ENCODE measurements around the gene ERC2.

The ERC2 gene

DNA sequence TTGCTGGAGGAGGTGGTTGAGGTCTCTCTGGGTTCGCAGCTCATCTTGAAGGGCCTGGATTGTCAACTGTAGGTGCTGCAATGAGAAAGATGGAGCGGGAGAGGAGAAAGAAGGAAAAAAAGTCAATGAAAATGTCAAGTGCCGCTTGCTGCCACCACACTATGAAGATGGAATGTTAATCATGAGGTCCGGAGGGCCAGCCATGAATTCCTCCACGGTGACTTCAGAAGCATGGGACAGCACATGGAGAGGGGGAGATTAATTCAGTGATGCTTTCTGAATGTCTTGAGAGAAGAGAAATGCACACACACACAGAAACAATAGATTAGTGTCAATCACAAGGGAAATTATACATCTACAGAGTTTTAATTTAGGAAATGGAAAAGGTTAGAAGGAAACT, 171.9 kb downstream of the ERC2 start:
- H3K36me3 ChIP-seq (ENCODE audit: insufficient read depth, low read length), result no peaks in the 10 kb centered on the region
- H3K79me2 ChIP-seq (ENCODE audit: control insufficient read depth, insufficient read depth, low read length, unreplicated experiment), result no peaks in the 10 kb centered on the region
- no peak overlapping the region for H3K27ac ChIP-seq (ENCODE audit: low read depth, low read length)
- no peak overlapping the region for H2AFZ ChIP-seq (ENCODE audit: low read length, unreplicated experiment)
- no peaks in the 10 kb centered on the region for H3K27me3 ChIP-seq (ENCODE audit: insufficient read depth, low read length)
- no peak overlapping the region for H3K4me3 ChIP-seq (ENCODE audit: low read depth, low read length)
- H3K4me1 ChIP-seq (ENCODE audit: control insufficient read depth, insufficient read depth, low read length, unreplicated experiment), result no peaks in the 10 kb centered on the region

- no peaks in the 10 kb centered on the region for H3K36me3 ChIP-seq (ENCODE audit: insufficient read depth, low read length)
- H2AFZ ChIP-seq (ENCODE audit: low read length, unreplicated experiment), result no peak overlapping the region
- no peaks in the 10 kb centered on the region for H3K4me1 ChIP-seq (ENCODE audit: control insufficient read depth, insufficient read depth, low read length, unreplicated experiment)
- no peaks in the 10 kb centered on the region for H3K79me2 ChIP-seq (ENCODE audit: control insufficient read depth, insufficient read depth, low read length, unreplicated experiment)
- no peak overlapping the region for H3K4me3 ChIP-seq (ENCODE audit: low read depth, low read length)
- no peaks in the 10 kb centered on the region for H3K27me3 ChIP-seq (ENCODE audit: insufficient read depth, low read length)
- H3K27ac ChIP-seq (ENCODE audit: low read depth, low read length), result no peak overlapping the region
Measured at GRCh38 chr3:56295161-56295560, 173.1 kb downstream of the ERC2 start.

DNA sequence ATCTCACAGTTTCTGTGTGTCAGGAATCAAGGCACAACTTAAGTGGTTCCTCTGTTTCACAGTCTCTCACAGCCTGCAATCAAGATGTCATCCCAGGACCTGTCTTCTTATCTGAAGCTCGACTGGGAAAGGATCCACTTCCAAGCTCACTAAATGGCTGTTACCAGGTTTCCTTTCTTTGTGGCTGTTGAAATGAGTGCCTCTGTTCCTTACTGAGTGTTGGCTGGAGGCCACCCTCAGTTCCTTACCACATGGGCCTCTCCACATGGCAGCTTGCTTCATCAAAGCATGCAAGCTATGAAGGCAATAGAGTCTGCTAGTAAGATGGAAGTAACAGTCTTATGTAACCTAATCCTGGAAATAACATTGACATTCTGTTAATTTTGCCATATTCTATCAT, 174.0 kb downstream of the ERC2 start:
- Histone ChIP-seq H3K79me2 (ENCODE audit: control insufficient read depth, insufficient read depth, low read length, unreplicated experiment) (no peaks in the 10 kb centered on the region), H3K27me3 (ENCODE audit: insufficient read depth, low read length) (no peaks in the 10 kb centered on the region), H2AFZ (ENCODE audit: low read length, unreplicated experiment) (no peak overlapping the region), H3K27ac (ENCODE audit: low read depth, low read length) (no peak overlapping the region), H3K36me3 (ENCODE audit: insufficient read depth, low read length) (no peaks in the 10 kb centered on the region), H3K4me3 (ENCODE audit: low read depth, low read length) (no peak overlapping the region), H3K4me1 (ENCODE audit: control insufficient read depth, insufficient read depth, low read length, unreplicated experiment) (no peaks in the 10 kb centered on the region)

DNA sequence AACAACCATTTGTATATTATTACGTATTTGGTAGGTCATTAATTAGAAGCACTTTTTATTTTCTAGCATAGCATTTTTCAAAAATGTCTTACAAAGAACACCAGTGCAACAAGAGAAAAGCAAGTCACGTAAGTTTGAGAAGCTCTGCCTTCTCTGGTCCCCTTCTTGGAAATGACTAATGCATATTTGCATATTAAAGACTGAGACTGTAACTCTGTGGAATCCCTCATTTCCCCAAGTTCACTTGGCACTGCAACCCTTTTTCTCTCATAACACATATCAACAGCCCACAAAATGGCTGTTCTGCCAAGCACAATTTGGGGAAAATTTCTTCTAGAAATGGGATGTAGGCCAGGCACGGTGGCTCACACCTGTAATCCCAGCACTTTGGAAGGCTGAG, 176.3 kb downstream of the ERC2 start:
- Histone ChIP-seq H3K36me3 (ENCODE audit: insufficient read depth, low read length) (no peaks in the 10 kb centered on the region), H3K4me1 (ENCODE audit: control insufficient read depth, insufficient read depth, low read length, unreplicated experiment) (no peaks in the 10 kb centered on the region), H3K4me3 (ENCODE audit: low read depth, low read length) (no peak overlapping the region), H3K79me2 (ENCODE audit: control insufficient read depth, insufficient read depth, low read length, unreplicated experiment) (no peaks in the 10 kb centered on the region), H3K27me3 (ENCODE audit: insufficient read depth, low read length) (no peaks in the 10 kb centered on the region), H3K27ac (ENCODE audit: low read depth, low read length) (peak overlapping the region; percentile 14; the same call in 1 of the 2 replicates), H2AFZ (ENCODE audit: low read length, unreplicated experiment) (no peak overlapping the region)

DNA sequence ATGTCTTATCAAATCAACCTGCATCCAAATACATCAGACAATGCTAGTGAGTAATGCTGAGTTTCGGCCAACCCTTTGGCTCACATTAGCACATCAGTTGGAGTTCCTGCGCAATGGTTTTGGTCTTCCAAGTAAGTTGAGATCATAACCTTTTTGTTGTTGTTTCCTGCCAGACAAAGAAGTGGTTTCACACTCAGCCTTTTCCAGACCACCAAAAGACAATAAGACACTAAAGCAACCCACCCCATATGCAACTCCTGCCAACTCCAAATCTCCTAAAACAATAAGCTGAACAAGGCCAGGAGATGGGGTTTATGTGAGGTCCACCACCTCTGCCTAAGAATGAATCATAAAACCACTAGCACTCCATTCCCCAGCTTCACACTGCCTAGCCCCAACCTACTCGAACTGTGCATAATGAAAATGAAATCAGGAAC, 177.0 kb downstream of the ERC2 start:
- H3K27ac ChIP-seq (ENCODE audit: low read depth, low read length), result peak overlapping the region; percentile 14; the same call in 1 of the 2 replicates
- H3K36me3 ChIP-seq (ENCODE audit: insufficient read depth, low read length), result no peaks in the 10 kb centered on the region
- no peaks in the 10 kb centered on the region for H3K27me3 ChIP-seq (ENCODE audit: insufficient read depth, low read length)
- H3K4me3 ChIP-seq (ENCODE audit: low read depth, low read length), result no peak overlapping the region
- no peak overlapping the region for H2AFZ ChIP-seq (ENCODE audit: low read length, unreplicated experiment)
- H3K79me2 ChIP-seq (ENCODE audit: control insufficient read depth, insufficient read depth, low read length, unreplicated experiment), result no peaks in the 10 kb centered on the region
- no peaks in the 10 kb centered on the region for H3K4me1 ChIP-seq (ENCODE audit: control insufficient read depth, insufficient read depth, low read length, unreplicated experiment)

- H3K36me3 ChIP-seq (ENCODE audit: insufficient read depth, low read length), result no peaks in the 10 kb centered on the region
- H3K79me2 ChIP-seq (ENCODE audit: control insufficient read depth, insufficient read depth, low read length, unreplicated experiment), result no peaks in the 10 kb centered on the region
- H2AFZ ChIP-seq (ENCODE audit: low read length, unreplicated experiment), result no peak overlapping the region
- no peak overlapping the region for H3K27ac ChIP-seq (ENCODE audit: low read depth, low read length)
- H3K4me1 ChIP-seq (ENCODE audit: control insufficient read depth, insufficient read depth, low read length, unreplicated experiment), result no peaks in the 10 kb centered on the region
- no peak overlapping the region for H3K4me3 ChIP-seq (ENCODE audit: low read depth, low read length)
- H3K27me3 ChIP-seq (ENCODE audit: insufficient read depth, low read length), result no peaks in the 10 kb centered on the region
Measured at GRCh38 chr3:56290374-56290773, 177.9 kb downstream of the ERC2 start.

DNA sequence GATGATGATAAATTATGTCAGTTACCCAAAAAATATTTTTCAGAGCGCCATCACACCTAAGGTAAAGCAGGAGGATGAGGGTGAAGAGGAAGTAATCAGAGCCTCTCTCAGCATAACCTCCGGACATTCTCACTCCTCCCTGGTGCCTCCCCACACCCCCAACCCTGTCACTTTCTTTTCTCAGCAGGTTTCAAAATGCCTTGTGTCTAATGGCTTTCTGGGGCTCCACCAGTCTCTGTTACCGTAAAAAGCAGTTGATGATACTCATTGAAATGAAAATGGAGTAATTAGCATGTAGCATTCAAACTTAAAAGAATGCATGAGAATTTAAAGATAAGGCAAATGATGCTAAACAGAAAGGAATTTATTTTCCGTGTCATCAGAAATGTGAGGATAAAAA, 180.0 kb downstream of the ERC2 start:
- Histone ChIP-seq H3K27me3 (ENCODE audit: insufficient read depth, low read length) (peaks cover 6% of the 10 kb centered on the region; the same call in 1 of the 2 replicates), H3K27ac (ENCODE audit: low read depth, low read length) (no peak overlapping the region), H3K4me1 (ENCODE audit: control insufficient read depth, insufficient read depth, low read length, unreplicated experiment) (no peaks in the 10 kb centered on the region), H3K4me3 (ENCODE audit: low read depth, low read length) (no peak overlapping the region), H3K79me2 (ENCODE audit: control insufficient read depth, insufficient read depth, low read length, unreplicated experiment) (no peaks in the 10 kb centered on the region), H2AFZ (ENCODE audit: low read length, unreplicated experiment) (no peak overlapping the region), H3K36me3 (ENCODE audit: insufficient read depth, low read length) (no peaks in the 10 kb centered on the region)

- H3K36me3 ChIP-seq (ENCODE audit: insufficient read depth, low read length), result no peaks in the 10 kb centered on the region
- no peak overlapping the region for H3K4me3 ChIP-seq (ENCODE audit: low read depth, low read length)
- H3K27ac ChIP-seq (ENCODE audit: low read depth, low read length), result no peak overlapping the region
- H2AFZ ChIP-seq (ENCODE audit: low read length, unreplicated experiment), result no peak overlapping the region
- no peaks in the 10 kb centered on the region for H3K4me1 ChIP-seq (ENCODE audit: control insufficient read depth, insufficient read depth, low read length, unreplicated experiment)
- H3K27me3 ChIP-seq (ENCODE audit: insufficient read depth, low read length), result peaks cover 6% of the 10 kb centered on the region; the same call in 1 of the 2 replicates
- no peaks in the 10 kb centered on the region for H3K79me2 ChIP-seq (ENCODE audit: control insufficient read depth, insufficient read depth, low read length, unreplicated experiment)
Measured at GRCh38 chr3:56282341-56282740, 185.9 kb downstream of the ERC2 start.

DNA sequence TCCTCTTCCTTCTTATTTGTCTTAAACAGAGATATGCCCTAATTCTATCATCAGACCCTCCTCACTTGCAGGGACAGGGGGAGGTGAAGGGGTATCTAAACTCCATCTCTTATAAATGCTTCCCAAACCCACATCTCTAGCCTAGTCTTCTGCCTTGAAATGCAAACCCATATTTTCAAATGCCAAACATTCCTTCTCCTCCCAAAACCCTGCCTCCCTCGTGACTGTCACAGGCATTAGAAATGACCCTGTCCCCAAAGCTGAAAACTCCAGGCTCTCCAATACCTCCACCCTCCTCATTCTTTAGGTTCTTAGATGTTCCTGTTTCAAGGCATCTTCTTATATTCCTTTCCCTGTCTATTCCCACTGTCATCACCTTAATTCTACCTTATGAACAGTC, 191.0 kb downstream of the ERC2 start:
- H2AFZ ChIP-seq (ENCODE audit: low read length, unreplicated experiment), result no peak overlapping the region
- no peaks in the 10 kb centered on the region for H3K36me3 ChIP-seq (ENCODE audit: insufficient read depth, low read length)
- H3K4me3 ChIP-seq (ENCODE audit: low read depth, low read length), result no peak overlapping the region
- H3K4me1 ChIP-seq (ENCODE audit: control insufficient read depth, insufficient read depth, low read length, unreplicated experiment), result no peaks in the 10 kb centered on the region
- H3K27me3 ChIP-seq (ENCODE audit: insufficient read depth, low read length), result no peaks in the 10 kb centered on the region
- no peaks in the 10 kb centered on the region for H3K79me2 ChIP-seq (ENCODE audit: control insufficient read depth, insufficient read depth, low read length, unreplicated experiment)
- H3K27ac ChIP-seq (ENCODE audit: low read depth, low read length), result no peak overlapping the region

DNA sequence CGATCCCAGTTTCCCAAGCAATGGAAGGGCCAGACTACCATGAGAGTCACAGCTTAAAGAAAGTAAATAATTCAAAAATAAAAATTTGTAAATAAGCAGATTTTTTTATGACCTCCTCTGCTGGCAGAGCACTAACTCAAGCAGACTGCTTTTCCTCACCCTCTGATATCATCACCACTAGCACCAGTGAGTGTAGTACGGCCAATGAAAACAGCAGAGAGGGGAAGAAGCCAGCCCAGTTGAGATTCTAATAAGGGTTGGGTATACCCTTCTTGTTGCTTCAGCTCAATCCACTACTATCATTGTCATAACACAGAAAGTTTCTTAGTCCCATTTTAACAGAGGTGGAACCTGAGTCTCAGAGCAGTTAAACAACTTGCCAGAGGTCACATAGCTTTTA, 193.1 kb downstream of the ERC2 start:
- Histone ChIP-seq H3K27ac (ENCODE audit: low read depth, low read length) (no peak overlapping the region), H3K4me3 (ENCODE audit: low read depth, low read length) (no peak overlapping the region), H2AFZ (ENCODE audit: low read length, unreplicated experiment) (no peak overlapping the region), H3K36me3 (ENCODE audit: insufficient read depth, low read length) (no peaks in the 10 kb centered on the region), H3K4me1 (ENCODE audit: control insufficient read depth, insufficient read depth, low read length, unreplicated experiment) (no peaks in the 10 kb centered on the region), H3K79me2 (ENCODE audit: control insufficient read depth, insufficient read depth, low read length, unreplicated experiment) (no peaks in the 10 kb centered on the region), H3K27me3 (ENCODE audit: insufficient read depth, low read length) (no peaks in the 10 kb centered on the region)

GRCh38 chr3:56269755-56270535, 198.3 kb downstream of the ERC2 start:
- H3K36me3 ChIP-seq (ENCODE audit: insufficient read depth, low read length), result no peaks in the 10 kb centered on the region

More at GRCh38 chr3:56269755-56270535, 198.3 kb downstream of the ERC2 start:
- H3K4me3 ChIP-seq (ENCODE audit: low read depth, low read length), result no peak overlapping the region
- H3K27me3 ChIP-seq (ENCODE audit: insufficient read depth, low read length), result no peaks in the 10 kb centered on the region
- no peak overlapping the region for H2AFZ ChIP-seq (ENCODE audit: low read length, unreplicated experiment)
- no peaks in the 10 kb centered on the region for H3K79me2 ChIP-seq (ENCODE audit: control insufficient read depth, insufficient read depth, low read length, unreplicated experiment)
- no peak overlapping the region for H3K27ac ChIP-seq (ENCODE audit: low read depth, low read length)
- no peaks in the 10 kb centered on the region for H3K4me1 ChIP-seq (ENCODE audit: control insufficient read depth, insufficient read depth, low read length, unreplicated experiment)
